Endodermal cell (in vitro differentiated cells): ENCODE data around the gene ACAN. TPM values are rescaled to one million over a fixed set of nuclear protein-coding genes. Genes with fewer than 3 reads are reported as not detected.

Experiments
- DNase-seq: peaks from one replicate; pipeline ENCODE4 v3.0.0-alpha.2; 2017
- H3K27ac ChIP-seq: 2 replicates; pipeline ENCODE4 v1.5.1; 2013; ENCODE audit warnings: mild to moderate bottlenecking, low read depth, low read length, moderate library complexity
- H3K27me3 ChIP-seq: 2 replicates; pipeline ENCODE4 v1.6.1; 2013; ENCODE audit warnings: mild to moderate bottlenecking, low read length, moderate library complexity; ENCODE audit not compliant: insufficient read depth, control insufficient read depth, poor library complexity, severe bottlenecking
- H3K36me3 ChIP-seq: 2 replicates; pipeline ENCODE4 v1.7.0; 2013; ENCODE audit warnings: mild to moderate bottlenecking, low read length, moderate library complexity; ENCODE audit not compliant: control insufficient read depth, insufficient read depth
- H3K4me1 ChIP-seq: one replicate; pipeline ENCODE4 v1.7.0; 2013; ENCODE audit warnings: low read length; ENCODE audit not compliant: control insufficient read depth, insufficient read depth
- H3K4me3 ChIP-seq: 2 replicates; pipeline ENCODE4 v1.5.1; 2013; ENCODE audit warnings: mild to moderate bottlenecking, low read length, moderate library complexity
- H3K9ac ChIP-seq: 2 replicates; pipeline ENCODE4 v1.6.1; 2013; ENCODE audit warnings: mild to moderate bottlenecking, low read length, moderate library complexity; ENCODE audit not compliant: poor library complexity, severe bottlenecking; ENCODE audit errors: extremely low read depth
- H3K9me3 ChIP-seq: 2 replicates; pipeline ENCODE4 v1.6.1; 2013; ENCODE audit warnings: mild to moderate bottlenecking, low read length, moderate library complexity; ENCODE audit not compliant: control insufficient read depth
- H3K27ac Mint-ChIP-seq: 2 replicates; pipeline ENCODE4 v1.8.0; 2020; ENCODE audit warnings: mixed read lengths
- H3K27me3 Mint-ChIP-seq: 2 replicates; pipeline ENCODE4 v1.8.0; 2021; ENCODE audit warnings: mild to moderate bottlenecking, mixed read lengths; ENCODE audit not compliant: insufficient read depth
- H3K36me3 Mint-ChIP-seq: 2 replicates; pipeline ENCODE4 v1.8.0; 2020; ENCODE audit warnings: low read depth, mixed read lengths
- H3K4me1 Mint-ChIP-seq: 2 replicates; pipeline ENCODE4 v1.8.0; 2020; ENCODE audit warnings: mixed read lengths
- H3K4me3 Mint-ChIP-seq: 2 replicates; pipeline ENCODE4 v1.8.0; 2020; ENCODE audit warnings: mild to moderate bottlenecking, moderate library complexity, mixed read lengths
- H3K9me3 Mint-ChIP-seq: 2 replicates; pipeline ENCODE4 v1.8.0; 2020; ENCODE audit warnings: mild to moderate bottlenecking, mixed read lengths
- WGBS, 2 experiments: methylation state at CpG; one replicate each; pipeline versions ENCODE4 v1.1.5 to v1.1.7; 2013; ENCODE audit warnings: missing lambda C conversion rate in 2 of 2, mixed read lengths in 1 of 2; ENCODE audit not compliant: insufficient coverage in 1 of 2, insufficient read length in 1 of 2; 5-methylcytosine and 5-hydroxymethylcytosine counted together
- total RNA-seq, 2 donors: library from RNA; stranded (reverse); fragmentation: NEBNext Ultra II Directional in 1 of 2; extraction: Animal tissue kit (Norgen Biotek cat#: 25700) in 1 of 2; gene quantifications; 2 replicates in 1 of 2; 3 replicates in 1 of 2; pipeline ENCODE4 v1.2.1, GENCODE V29; 2021
- TF ChIP-seq, protein P1 (sequence below): fragments of 200-600 bp; sonication (generic); conservative IDR thresholded peaks from 2 replicates; pipeline ENCODE4 v1.5.0; 2021; ENCODE audit warnings: antibody characterized with exemption, mild to moderate bottlenecking

ACAN gene
- total RNA-seq, 2 donors from 2014 or later: 0.38 to 0.75 TPM

DNA sequence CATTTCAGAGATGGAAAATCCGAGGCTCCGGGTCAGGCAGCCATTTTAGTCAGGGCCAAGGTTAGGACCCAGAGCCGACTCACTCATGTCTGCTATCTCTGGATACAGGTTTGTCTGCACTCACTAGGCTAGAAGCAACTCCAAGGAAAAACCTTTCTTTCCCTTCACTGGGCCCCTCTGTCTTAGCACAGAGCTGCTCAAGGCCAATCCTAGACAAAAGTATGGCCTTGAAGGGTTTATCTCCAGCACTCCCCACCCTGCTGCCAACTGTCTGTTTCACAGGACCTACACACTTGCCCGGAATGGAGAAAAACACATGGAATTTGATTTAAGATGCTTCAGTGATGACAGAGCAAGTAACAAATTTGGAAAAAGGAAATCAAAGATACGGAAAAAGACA, 25.6 kb downstream of the ACAN start:
- Histone ChIP-seq H3K27ac (no peak overlapping the region), H3K36me3 (no peaks in the 10 kb centered on the region), H3K9ac (no peak overlapping the region), H3K27me3 (no peaks in the 10 kb centered on the region), H3K4me3 (no peak overlapping the region), H3K4me1 (no peaks in the 10 kb centered on the region), H3K9me3 (no peaks in the 10 kb centered on the region)
- TF ChIP-seq, protein P1, sequence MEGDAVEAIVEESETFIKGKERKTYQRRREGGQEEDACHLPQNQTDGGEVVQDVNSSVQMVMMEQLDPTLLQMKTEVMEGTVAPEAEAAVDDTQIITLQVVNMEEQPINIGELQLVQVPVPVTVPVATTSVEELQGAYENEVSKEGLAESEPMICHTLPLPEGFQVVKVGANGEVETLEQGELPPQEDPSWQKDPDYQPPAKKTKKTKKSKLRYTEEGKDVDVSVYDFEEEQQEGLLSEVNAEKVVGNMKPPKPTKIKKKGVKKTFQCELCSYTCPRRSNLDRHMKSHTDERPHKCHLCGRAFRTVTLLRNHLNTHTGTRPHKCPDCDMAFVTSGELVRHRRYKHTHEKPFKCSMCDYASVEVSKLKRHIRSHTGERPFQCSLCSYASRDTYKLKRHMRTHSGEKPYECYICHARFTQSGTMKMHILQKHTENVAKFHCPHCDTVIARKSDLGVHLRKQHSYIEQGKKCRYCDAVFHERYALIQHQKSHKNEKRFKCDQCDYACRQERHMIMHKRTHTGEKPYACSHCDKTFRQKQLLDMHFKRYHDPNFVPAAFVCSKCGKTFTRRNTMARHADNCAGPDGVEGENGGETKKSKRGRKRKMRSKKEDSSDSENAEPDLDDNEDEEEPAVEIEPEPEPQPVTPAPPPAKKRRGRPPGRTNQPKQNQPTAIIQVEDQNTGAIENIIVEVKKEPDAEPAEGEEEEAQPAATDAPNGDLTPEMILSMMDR: no peak
- Mint-ChIP-seq H3K27ac (no peak overlapping the region), H3K4me3 (no peak overlapping the region), H3K36me3 (no peaks in the 10 kb centered on the region), H3K27me3 (no peaks in the 10 kb centered on the region), H3K9me3 (no peaks in the 10 kb centered on the region), H3K4me1 (no peaks in the 10 kb centered on the region)
- DNase-seq: no peak
- 89 to 96% methylated on average over 4 to 5 of the region's 5 CpGs for WGBS, 2 experiments

DNA sequence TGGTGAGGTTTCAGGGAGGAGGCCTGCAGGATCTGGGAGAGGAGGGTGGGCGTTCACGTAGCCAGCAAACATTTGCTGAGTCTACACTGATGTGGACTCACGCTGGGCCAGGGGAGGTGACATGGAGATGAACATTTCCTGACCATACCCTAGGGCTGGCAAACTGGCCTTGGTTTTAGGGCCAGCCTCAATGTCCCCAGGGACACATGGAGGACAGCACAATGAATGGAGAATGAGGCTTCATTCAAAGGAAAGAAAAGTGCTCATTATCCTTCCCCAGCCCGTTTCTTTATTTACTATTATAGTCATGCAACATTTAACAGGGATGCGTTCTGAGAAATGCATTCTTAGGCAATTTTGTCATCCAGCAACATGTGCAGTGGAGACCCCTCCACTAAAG, 26.8 kb downstream of the ACAN start:
- no peak overlapping the region for H3K27ac ChIP-seq
- no peak overlapping the region for H3K27ac Mint-ChIP-seq
- no peaks in the 10 kb centered on the region for H3K4me1 Mint-ChIP-seq

DNA sequence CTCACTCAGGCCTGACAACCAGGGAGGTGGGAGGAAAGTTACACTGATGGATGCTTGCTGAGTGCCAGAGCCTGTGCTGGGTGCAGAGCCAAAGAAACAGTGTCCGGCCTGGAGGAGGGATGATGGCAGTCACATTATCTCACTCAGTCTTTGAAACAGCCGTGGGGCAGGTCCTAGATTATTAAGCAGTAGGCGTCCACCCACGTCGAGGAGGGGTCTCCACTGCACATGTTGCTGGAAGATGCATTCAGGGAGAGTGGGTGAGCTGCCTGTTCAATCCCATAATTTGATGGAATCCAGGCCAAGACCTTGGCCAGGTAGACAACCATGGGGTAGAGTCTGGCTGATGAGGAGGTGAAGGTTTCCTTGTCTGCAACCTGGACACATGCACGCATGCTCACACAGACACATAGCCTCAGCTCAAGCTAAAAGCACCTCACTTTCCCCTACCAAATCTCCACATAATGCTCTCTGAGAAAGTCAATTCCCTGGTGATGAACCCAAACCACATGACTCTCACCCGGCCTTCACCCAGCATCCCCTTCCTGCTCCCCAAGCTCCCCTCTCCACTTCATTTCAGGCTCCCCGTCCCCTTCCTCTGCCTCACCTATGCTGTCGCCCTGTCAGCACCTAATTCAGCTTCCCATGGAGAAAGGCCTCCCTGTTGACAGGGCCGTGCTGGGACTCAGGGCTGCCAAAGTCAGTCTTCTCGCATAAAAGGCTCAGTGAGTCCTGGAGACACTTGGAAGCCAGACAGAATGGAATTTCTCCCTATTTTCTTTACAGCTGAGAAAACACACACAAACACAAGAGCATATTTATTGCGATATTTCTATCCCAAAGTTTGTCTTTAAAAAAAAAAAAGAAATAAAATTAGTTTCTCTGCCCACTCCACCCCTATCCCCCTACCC, 29.8 kb downstream of the ACAN start:
- WGBS, 2 experiments: 86 to 89% methylated on average over 7 to 12 of the region's 12 CpGs
- no peak overlapping the region for H3K4me3 Mint-ChIP-seq
- TF ChIP-seq, protein P1: no peak
- H3K27ac Mint-ChIP-seq: no peak overlapping the region
- no peaks in the 10 kb centered on the region for H3K27me3 ChIP-seq
- no peaks in the 10 kb centered on the region for H3K4me1 Mint-ChIP-seq
- H3K27me3 Mint-ChIP-seq: peaks cover 2% of the 10 kb centered on the region
- H3K9me3 ChIP-seq: no peaks in the 10 kb centered on the region
- H3K27ac ChIP-seq: no peak overlapping the region
- H3K36me3 Mint-ChIP-seq: no peaks in the 10 kb centered on the region
- H3K9ac ChIP-seq: no peak overlapping the region
- H3K36me3 ChIP-seq: no peaks in the 10 kb centered on the region
- no peaks in the 10 kb centered on the region for H3K4me1 ChIP-seq
- no peaks in the 10 kb centered on the region for H3K9me3 Mint-ChIP-seq
- H3K4me3 ChIP-seq: no peak overlapping the region
- no peak for DNase-seq

More for the DNA sequence above, 26.8 kb downstream of the ACAN start:
- Mint-ChIP-seq H3K36me3 (no peaks in the 10 kb centered on the region), H3K4me3 (no peak overlapping the region), H3K9me3 (no peaks in the 10 kb centered on the region), H3K27me3 (no peaks in the 10 kb centered on the region)
- Histone ChIP-seq H3K27me3 (no peaks in the 10 kb centered on the region), H3K9ac (no peak overlapping the region), H3K9me3 (no peaks in the 10 kb centered on the region), H3K36me3 (no peaks in the 10 kb centered on the region), H3K4me1 (no peaks in the 10 kb centered on the region), H3K4me3 (no peak overlapping the region)
- TF ChIP-seq, protein P1: no peak
- no peak for DNase-seq
- 79 to 82% methylated on average over 4 to 5 of the region's 5 CpGs for WGBS, 2 experiments
